Esophagus squamous epithelium (tissue), 5 donors: ENCODE results near the gene JAZF1. TPM values are rescaled to one million over a fixed set of nuclear protein-coding genes. Genes with fewer than 3 reads are reported as not detected.

ENCODE experiments used
- DNase-seq: peaks from one replicate; lab custom pipeline; 2025; lab: John Stamatoyannopoulos, UW
- H3K27ac ChIP-seq, 4 donors: fragments of 200-600 bp; sonication (generic); one replicate each; pipeline ENCODE4 v1.5.1; 2016 to 2019; ENCODE audit warnings: mild to moderate bottlenecking in 1 of 4
- H3K27me3 ChIP-seq, 4 donors: fragments of 200-600 bp; sonication (generic); 1 replicate in 3 of 4; 2 replicates in 1 of 4; pipeline versions ENCODE4 v1.5.1 to v1.6.0; 2017 to 2021; ENCODE audit warnings: antibody characterized with exemption in 1 of 4
- H3K36me3 ChIP-seq, 3 donors: fragments of 200-600 bp; sonication (generic); one replicate each; pipeline ENCODE4 v1.5.1; 2016 to 2019
- H3K4me1 ChIP-seq, 3 donors: fragments of 200-600 bp; sonication (generic); one replicate each; pipeline ENCODE4 v1.5.1; 2017 to 2019
- H3K4me3 ChIP-seq, 4 donors: fragments of 200-600 bp; sonication (generic); 1 replicate in 3 of 4; 2 replicates in 1 of 4; pipeline ENCODE4 v1.5.1; 2016 to 2019; ENCODE audit warnings: mild to moderate bottlenecking in 2 of 4, moderate library complexity in 1 of 4
- H3K9me3 ChIP-seq, 3 donors: fragments of 200-600 bp; sonication (generic); one replicate each; pipeline ENCODE4 v1.5.1; 2016 to 2019
- POLR2A ChIP-seq, 4 donors: fragments of 450-650 bp; IDR thresholded peaks; one replicate each; pipeline ENCODE4 v1.6.1; 2017; ENCODE audit warnings: antibody characterized with exemption in 4 of 4, mild to moderate bottlenecking in 4 of 4, moderate library complexity in 3 of 4
- WGBS, 2 donors: methylation state at CpG; one replicate each; pipeline ENCODE4 v1.1.5; 2018; 5-methylcytosine and 5-hydroxymethylcytosine counted together
- intact Hi-C: fragments of 100-400 bp; cut with DNase I; formaldehyde crosslinking; loops from one replicate; pipeline ENCODE4 v1.15.0; 2022
- total RNA-seq, 4 donors: library from RNA; depleted of rRNA; stranded (reverse); fragments of >200 nt; gene quantifications; one replicate each; pipeline ENCODE4 v1.1.0, GENCODE V29; 2016
- TF ChIP-seq, protein P1 (sequence below), 6 experiments: fragments of 450-650 bp in 4 of 6; fragments of 200-600 bp in 2 of 6; sonication (generic) in 2 of 6; IDR thresholded peaks; one replicate each; pipeline ENCODE4 v1.5.1; 2016 to 2019; ENCODE audit warnings: antibody characterized with exemption in 6 of 6, mild to moderate bottlenecking in 4 of 6, moderate library complexity in 4 of 6
- donor health status: DM: yes; HTN: yes; CAD: no.

The JAZF1 gene
- total RNA-seq, 4 donors from 2014 or later, result 1.3 to 8.6 (median 2.0) TPM

- no peak for TF ChIP-seq POLR2A (IDR thresholded peaks at IDR 0.05)
- TF ChIP-seq, protein P1, sequence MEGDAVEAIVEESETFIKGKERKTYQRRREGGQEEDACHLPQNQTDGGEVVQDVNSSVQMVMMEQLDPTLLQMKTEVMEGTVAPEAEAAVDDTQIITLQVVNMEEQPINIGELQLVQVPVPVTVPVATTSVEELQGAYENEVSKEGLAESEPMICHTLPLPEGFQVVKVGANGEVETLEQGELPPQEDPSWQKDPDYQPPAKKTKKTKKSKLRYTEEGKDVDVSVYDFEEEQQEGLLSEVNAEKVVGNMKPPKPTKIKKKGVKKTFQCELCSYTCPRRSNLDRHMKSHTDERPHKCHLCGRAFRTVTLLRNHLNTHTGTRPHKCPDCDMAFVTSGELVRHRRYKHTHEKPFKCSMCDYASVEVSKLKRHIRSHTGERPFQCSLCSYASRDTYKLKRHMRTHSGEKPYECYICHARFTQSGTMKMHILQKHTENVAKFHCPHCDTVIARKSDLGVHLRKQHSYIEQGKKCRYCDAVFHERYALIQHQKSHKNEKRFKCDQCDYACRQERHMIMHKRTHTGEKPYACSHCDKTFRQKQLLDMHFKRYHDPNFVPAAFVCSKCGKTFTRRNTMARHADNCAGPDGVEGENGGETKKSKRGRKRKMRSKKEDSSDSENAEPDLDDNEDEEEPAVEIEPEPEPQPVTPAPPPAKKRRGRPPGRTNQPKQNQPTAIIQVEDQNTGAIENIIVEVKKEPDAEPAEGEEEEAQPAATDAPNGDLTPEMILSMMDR (IDR thresholded peaks at IDR 0.05), result no peak
- Histone ChIP-seq H3K27me3 (no peaks in the 10 kb centered on the region), H3K27ac (no peak overlapping the region), H3K9me3 (no peaks in the 10 kb centered on the region), H3K4me1 (peaks cover 0 to 10% (median 0%) of the 10 kb centered on the region in 3 donors), H3K36me3 (no peaks in the 10 kb centered on the region), H3K4me3 (no peak overlapping the region)
- no peak for DNase-seq
- WGBS, 2 donors, result 55 to 66% methylated on average over 2 of the region's 2 CpGs
- intact Hi-C loops, result no loop called here
Observed at GRCh38 chr7:28086198-28086597, 94.4 kb downstream of the JAZF1 start.

DNA sequence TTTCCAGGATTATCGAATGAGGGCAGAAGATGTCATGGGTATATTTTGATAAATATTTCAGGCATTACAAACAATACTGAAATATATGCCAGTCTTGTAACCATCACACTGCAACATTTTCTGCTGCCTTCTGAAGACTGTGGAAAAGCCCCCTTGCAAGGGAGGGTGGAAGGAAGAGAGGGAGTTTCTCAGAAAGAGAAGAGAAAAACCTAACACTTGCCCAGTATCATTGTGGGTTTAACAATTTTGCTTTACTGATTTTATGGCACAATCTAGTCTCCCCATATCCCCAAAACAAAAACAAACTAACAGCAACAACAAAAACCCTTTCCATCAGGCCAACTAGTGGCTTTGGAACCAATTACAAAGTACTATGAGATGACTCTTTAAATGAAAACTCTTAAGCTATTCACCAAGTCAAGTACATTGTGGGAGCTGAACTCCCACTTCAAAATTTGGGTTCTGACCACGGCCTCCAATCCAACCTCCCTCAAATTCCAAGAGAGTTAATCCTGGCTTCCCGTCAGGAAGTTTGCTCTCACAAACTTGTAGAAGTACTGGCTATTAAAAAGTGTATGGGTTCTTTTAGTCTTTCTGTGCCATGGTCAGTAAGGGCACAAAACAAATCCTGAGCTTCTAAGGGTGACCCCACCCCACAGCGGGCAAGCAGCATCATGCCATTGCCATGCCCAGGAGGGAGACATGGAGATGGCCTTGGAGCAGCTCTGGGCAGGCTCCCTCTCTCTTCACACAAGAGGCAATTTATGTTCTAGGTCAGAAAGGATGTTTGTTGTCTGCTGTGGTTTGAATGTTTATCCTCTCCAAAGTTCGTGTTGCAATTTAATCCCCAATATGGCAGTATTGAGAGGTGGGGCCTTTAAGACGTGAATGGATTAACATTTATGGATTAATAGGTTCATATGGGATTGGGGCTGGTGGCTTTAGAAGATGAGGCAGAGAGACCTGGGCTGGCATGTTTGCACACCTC, 96.3 kb downstream of the JAZF1 start:
- 74 to 77% methylated on average over 6 of the region's 6 CpGs for WGBS, 2 donors
- intact Hi-C loops, result no loop called here
- no peaks in the 10 kb centered on the region for H3K27me3 ChIP-seq
- TF ChIP-seq, protein P1 (IDR thresholded peaks at IDR 0.05), result no peak
- no peak for TF ChIP-seq POLR2A (IDR thresholded peaks at IDR 0.05)
- H3K4me3 ChIP-seq, result no peak overlapping the region
- H3K4me1 ChIP-seq, result peaks cover 0 to 10% (median 0%) of the 10 kb centered on the region in 3 donors
- H3K36me3 ChIP-seq, result no peaks in the 10 kb centered on the region
- no peaks in the 10 kb centered on the region for H3K9me3 ChIP-seq
- peak overlapping the region in 2 of 4 donors; percentile 23 to 33 for H3K27ac ChIP-seq
- DNase-seq, result no peak

DNA sequence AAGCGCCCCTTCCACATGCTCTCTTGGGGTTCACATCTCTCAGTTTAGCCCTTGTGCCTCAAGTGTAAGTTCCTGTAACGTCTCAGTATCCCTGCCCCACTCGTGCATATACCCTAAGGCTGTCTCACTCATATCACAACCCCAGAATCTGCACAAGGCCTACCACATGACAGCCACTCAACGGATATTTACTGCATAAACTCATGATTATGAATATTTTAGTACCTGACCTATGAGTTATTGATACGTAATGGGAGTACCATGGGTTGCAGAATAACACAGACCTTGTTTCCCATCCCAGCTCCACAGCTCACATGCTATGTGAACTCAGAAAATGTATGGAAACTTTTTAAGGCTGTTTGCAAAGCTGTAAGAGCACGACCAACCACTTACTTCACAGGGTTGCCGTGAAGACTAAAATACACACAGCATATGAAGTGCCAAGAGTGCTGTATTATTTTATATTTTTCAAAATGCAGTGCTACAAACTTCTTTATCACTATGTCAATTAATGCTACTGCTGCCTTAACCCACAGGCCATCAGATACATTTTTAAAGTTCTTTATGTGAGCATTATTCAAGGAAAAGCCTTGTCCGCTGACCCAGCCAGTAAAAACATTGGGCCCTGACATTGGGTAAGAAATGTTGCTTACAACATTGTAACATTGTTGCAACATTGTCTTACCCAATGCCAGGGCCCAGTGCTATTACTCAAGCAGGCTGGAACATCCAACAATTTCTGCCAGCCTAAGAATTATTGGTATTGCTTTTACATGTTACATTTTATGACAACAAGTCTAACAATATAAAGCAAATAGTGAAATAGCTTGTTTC, 97.2 kb downstream of the JAZF1 start:
- TF ChIP-seq, protein P1 (IDR thresholded peaks at IDR 0.05), result no peak
- no peak for TF ChIP-seq POLR2A (IDR thresholded peaks at IDR 0.05)
- Histone ChIP-seq H3K36me3 (no peaks in the 10 kb centered on the region), H3K27me3 (no peaks in the 10 kb centered on the region), H3K9me3 (no peaks in the 10 kb centered on the region), H3K27ac (peak overlapping the region in 2 of 4 donors; percentile 33 to 51), H3K4me1 (peaks cover 0 to 10% (median 0%) of the 10 kb centered on the region in 3 donors), H3K4me3 (no peak overlapping the region)
- no peak for DNase-seq
- 76 to 83% methylated on average over 8 of the region's 8 CpGs for WGBS, 2 donors
- intact Hi-C loops, result no loop called here

- Histone ChIP-seq H3K36me3 (no peaks in the 10 kb centered on the region), H3K4me1 (peaks cover 0 to 21% (median 0%) of the 10 kb centered on the region in 3 donors), H3K27me3 (no peaks in the 10 kb centered on the region), H3K4me3 (no peak overlapping the region), H3K27ac (no peak overlapping the region), H3K9me3 (no peaks in the 10 kb centered on the region)
- DNase-seq, result no peak
- WGBS, 2 donors, result 75% methylated on average over 5 of the region's 5 CpGs
- TF ChIP-seq, protein P1 (IDR thresholded peaks at IDR 0.05), result no peak
- TF ChIP-seq POLR2A (IDR thresholded peaks at IDR 0.05), result no peak
- intact Hi-C loops, result no loop called here
Observed at GRCh38 chr7:28082071-28082470, 98.5 kb downstream of the JAZF1 start.
